HEK293T (cell line): ENCODE results near the gene PCNX1.

Experiments
- CTCF ChIA-PET: fragments of 350-600 bp; formaldehyde crosslinking; extraction: SDS; loops from one replicate; lab custom pipeline; 2021; ENCODE audit warnings: antibody characterized with exemption, inconsistent platforms; lab: Yijun Ruan, JAX
- POLR2A ChIA-PET: fragments of 350-600 bp; formaldehyde crosslinking; extraction: SDS; loops from one replicate; lab custom pipeline; 2020; ENCODE audit warnings: antibody characterized with exemption, inconsistent platforms; lab: Yijun Ruan, JAX
- DNase-seq: peaks from one replicate; pipeline ENCODE4 v3.0.0; 2012; ENCODE audit warnings: mixed read lengths; ENCODE audit errors: extremely low spot score
- ARNT ChIP-seq: fragments of 450-650 bp; IDR thresholded peaks from 2 replicates; pipeline ENCODE4 v1.6.1; 2017; ENCODE audit warnings: mild to moderate bottlenecking
- BHLHE40 ChIP-seq: fragments of 450-650 bp; IDR thresholded peaks from 2 replicates; pipeline ENCODE4 v1.6.1; 2016; ENCODE audit warnings: mild to moderate bottlenecking, moderate library complexity, borderline replicate concordance
- CTBP1 ChIP-seq: fragments of 450-650 bp; IDR thresholded peaks from 2 replicates; pipeline ENCODE4 v1.6.1; 2016; ENCODE audit warnings: borderline replicate concordance
- ELF4 ChIP-seq: fragments of 450-650 bp; IDR thresholded peaks from 2 replicates; pipeline ENCODE4 v1.6.1; 2017; ENCODE audit warnings: antibody characterized with exemption
- FOXA1 ChIP-seq: fragments of 450-650 bp; IDR thresholded peaks from 2 replicates; pipeline ENCODE4 v1.6.1; 2016; ENCODE audit warnings: mild to moderate bottlenecking
- FOXK2 ChIP-seq: fragments of 450-650 bp; IDR thresholded peaks from 2 replicates; pipeline ENCODE4 v1.6.1; 2016; ENCODE audit warnings: mild to moderate bottlenecking
- FOXM1 ChIP-seq: fragments of 450-650 bp; IDR thresholded peaks from 2 replicates; pipeline ENCODE4 v1.6.1; 2017; ENCODE audit warnings: mild to moderate bottlenecking, borderline replicate concordance
- HDGF ChIP-seq: fragments of 450-650 bp; IDR thresholded peaks from 2 replicates; pipeline ENCODE4 v1.6.1; 2017; ENCODE audit warnings: antibody characterized with exemption, borderline replicate concordance
- L3MBTL2 ChIP-seq: fragments of 450-650 bp; conservative IDR thresholded peaks from 2 replicates; pipeline ENCODE4 v1.6.1; 2016; ENCODE audit warnings: mild to moderate bottlenecking
- LEF1 ChIP-seq: fragments of 450-650 bp; IDR thresholded peaks from 2 replicates; pipeline ENCODE4 v1.6.1; 2017; ENCODE audit warnings: mild to moderate bottlenecking, borderline replicate concordance
- NFRKB ChIP-seq: fragments of 450-650 bp; IDR thresholded peaks from 2 replicates; pipeline ENCODE4 v1.6.1; 2016; ENCODE audit warnings: mild to moderate bottlenecking, moderate library complexity
- PKNOX1 ChIP-seq: fragments of 450-650 bp; IDR thresholded peaks from 2 replicates; pipeline ENCODE4 v1.6.1; 2016
- SP1 ChIP-seq: fragments of 450-650 bp; IDR thresholded peaks from 2 replicates; pipeline ENCODE4 v1.6.1; 2017
- SUZ12 ChIP-seq: fragments of 450-650 bp; IDR thresholded peaks from 2 replicates; pipeline ENCODE4 v1.6.1; 2016; ENCODE audit warnings: mild to moderate bottlenecking
- TARDBP ChIP-seq: fragments of 450-650 bp; IDR thresholded peaks from 2 replicates; pipeline ENCODE4 v1.6.1; 2016
- ZNF384 ChIP-seq: fragments of 450-650 bp; IDR thresholded peaks from 2 replicates; pipeline ENCODE4 v1.6.1; 2016

The PCNX1 gene

DNA sequence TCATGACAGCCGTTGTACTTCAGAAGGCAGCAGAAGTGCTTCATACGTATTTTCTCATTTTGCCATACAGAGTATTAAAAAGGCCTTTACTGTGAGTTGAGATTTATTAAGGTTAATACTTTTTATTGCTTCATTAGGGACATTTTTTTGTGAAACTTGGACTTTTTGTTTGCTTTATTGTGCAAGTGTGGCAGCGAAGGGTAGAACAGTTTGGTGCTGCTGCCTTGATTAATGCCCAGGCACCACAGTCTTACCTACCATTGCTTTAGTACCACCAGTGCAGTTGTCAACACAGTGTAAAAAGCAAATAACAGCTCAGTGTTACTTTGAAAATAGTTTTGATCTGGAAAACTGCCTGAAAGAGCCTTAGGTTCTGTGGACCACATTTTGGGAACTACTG, 147.4 kb downstream of the PCNX1 start:
- CTCF ChIA-PET = no interaction called here
- POLR2A ChIA-PET = no interaction called here
- no peak for DNase-seq
- TF ChIP-seq SP1 (no peak), BHLHE40 (no peak), PKNOX1 (no peak), ARNT (no peak), FOXK2 (no peak), L3MBTL2 (no peak), SUZ12 (no peak), FOXM1 (no peak), HDGF (no peak), TARDBP (no peak), LEF1 (no peak), CTBP1 (no peak), ZNF384 (no peak), NFRKB (no peak), ELF4 (no peak), FOXA1 (no peak)

- POLR2A ChIA-PET = no interaction called here
- no peak for TF ChIP-seq FOXA1
- no peak for TF ChIP-seq ELF4
- no peak for TF ChIP-seq SUZ12
- TF ChIP-seq SP1 = no peak
- no peak for TF ChIP-seq HDGF
- TF ChIP-seq FOXK2 = no peak
- TF ChIP-seq TARDBP = no peak
- no peak for TF ChIP-seq LEF1
- TF ChIP-seq ARNT = no peak
- TF ChIP-seq NFRKB = no peak
- no peak for TF ChIP-seq CTBP1
- TF ChIP-seq ZNF384 = no peak
- no peak for TF ChIP-seq PKNOX1
- no peak for TF ChIP-seq FOXM1
- TF ChIP-seq L3MBTL2 = no peak
- no peak for TF ChIP-seq BHLHE40
- no peak for DNase-seq
- CTCF ChIA-PET = no interaction called here
Observed at GRCh38 chr14:71056168-71056567, 148.9 kb downstream of the PCNX1 start.

DNA sequence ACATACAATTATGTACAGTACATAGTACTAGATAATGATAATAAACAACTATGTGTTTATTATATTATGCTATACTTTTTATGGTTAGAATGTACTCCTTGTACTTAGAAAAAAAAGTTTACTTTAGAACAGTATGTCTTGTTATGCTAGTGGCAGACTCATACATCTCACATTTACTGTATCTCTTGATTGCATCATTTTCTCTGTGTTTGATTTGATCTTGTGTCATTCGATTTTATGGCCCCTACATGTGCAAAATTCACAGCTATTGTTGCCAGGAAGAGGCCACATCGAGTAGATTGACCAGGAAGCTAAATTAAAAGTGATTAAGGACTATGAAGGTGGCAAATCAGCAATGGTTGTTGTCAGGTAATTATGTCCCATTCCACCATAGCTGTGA, 153.0 kb downstream of the PCNX1 start:
- POLR2A ChIA-PET = no interaction called here
- TF ChIP-seq HDGF (no peak), L3MBTL2 (no peak), ZNF384 (no peak), PKNOX1 (no peak), FOXK2 (no peak), NFRKB (no peak), TARDBP (no peak), FOXM1 (no peak), LEF1 (no peak), FOXA1 (no peak), SP1 (no peak), ARNT (no peak), BHLHE40 (no peak), ELF4 (no peak)
- DNase-seq = no peak
- CTCF ChIA-PET = no interaction called here

DNA sequence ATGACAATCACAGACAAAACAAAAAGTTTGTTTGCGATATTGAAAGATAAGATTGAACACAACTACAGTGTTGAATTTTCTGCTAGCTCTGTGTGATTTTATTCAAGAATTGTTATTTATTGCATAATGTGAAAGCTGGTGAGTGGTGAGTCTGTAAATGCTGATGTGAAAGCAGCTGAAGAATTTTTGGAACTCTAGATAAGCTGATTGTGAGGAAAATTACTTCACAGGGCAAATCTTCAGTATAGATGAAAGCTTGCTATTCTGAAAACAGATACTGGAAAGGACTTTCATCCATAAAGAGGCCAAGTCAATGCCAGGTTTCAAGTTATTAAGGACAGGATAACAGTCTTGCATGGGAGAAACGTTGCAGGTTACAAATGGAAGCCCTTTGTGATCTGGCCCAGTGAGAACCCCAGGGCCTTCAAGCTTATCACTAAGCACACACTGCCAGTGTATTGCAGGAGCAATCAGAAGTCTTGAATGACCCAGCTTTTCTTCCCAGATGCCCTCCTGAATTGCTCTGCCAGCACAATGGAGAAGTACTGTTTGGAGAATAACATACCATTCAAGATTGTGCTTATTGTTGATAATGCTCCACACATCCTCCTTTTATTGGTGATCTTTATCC, 153.7 kb downstream of the PCNX1 start:
- ChIA-PET POLR2A (no interaction called here), CTCF (no interaction called here)
- TF ChIP-seq SP1 = no peak
- TF ChIP-seq FOXM1 = no peak
- DNase-seq = no peak

DNA sequence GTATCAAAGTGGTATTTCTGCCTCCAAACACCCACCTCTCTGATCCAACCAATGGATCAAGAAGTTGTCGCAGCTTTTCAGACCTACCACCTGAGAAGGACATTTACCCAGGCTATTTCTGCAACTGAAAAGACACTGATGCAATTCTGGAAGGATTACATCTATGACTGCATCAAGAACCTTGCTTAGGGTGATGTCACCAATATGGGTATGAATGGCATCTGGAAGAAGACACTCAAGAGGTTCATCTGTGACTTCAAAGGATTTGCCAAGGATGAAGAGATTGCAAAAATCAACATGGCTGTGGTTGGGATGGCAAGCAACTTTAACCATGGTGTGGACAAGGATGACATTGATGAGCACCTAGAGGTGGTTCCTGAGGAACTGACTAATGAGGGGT, 154.2 kb downstream of the PCNX1 start:
- no peak for DNase-seq
- ChIA-PET CTCF (interaction anchor here (1.2 kb wide), 1 partner anchor 11 kb away, joined by 4 read pairs; no protein-coding TSS in a partner anchor), POLR2A (no interaction called here)
- TF ChIP-seq LEF1 (no peak), HDGF (no peak), FOXM1 (no peak), NFRKB (no peak), BHLHE40 (no peak), SUZ12 (no peak), ELF4 (no peak), SP1 (no peak)

GRCh38 chr14:71062581-71063303, 155.5 kb downstream of the PCNX1 start:
- no peak for DNase-seq
- ChIA-PET POLR2A (no interaction called here), CTCF (interaction anchor here (1.2 kb wide), 1 partner anchor 13 kb away, joined by 4 read pairs; no protein-coding TSS in a partner anchor)
- TF ChIP-seq CTBP1 = no peak
